Activated CD4-positive, alpha-beta T cell treated with anti-CD3 and anti-CD28 coated beads, Interleukin-2, amount 50 U/mL, for 4 hours (primary cell): ENCODE data around the gene ZMYND15.
"Not testable (repeated sequence)": the region's sequence is repeated elsewhere in the genome, so short reads cannot be mapped to it uniquely, and the experiment has no call there.

Experiments used
- DNase-seq, 2 experiments: peaks; one replicate each; pipeline ENCODE4 v3.0.0-alpha.2; 2020

The ZMYND15 gene, protein sequence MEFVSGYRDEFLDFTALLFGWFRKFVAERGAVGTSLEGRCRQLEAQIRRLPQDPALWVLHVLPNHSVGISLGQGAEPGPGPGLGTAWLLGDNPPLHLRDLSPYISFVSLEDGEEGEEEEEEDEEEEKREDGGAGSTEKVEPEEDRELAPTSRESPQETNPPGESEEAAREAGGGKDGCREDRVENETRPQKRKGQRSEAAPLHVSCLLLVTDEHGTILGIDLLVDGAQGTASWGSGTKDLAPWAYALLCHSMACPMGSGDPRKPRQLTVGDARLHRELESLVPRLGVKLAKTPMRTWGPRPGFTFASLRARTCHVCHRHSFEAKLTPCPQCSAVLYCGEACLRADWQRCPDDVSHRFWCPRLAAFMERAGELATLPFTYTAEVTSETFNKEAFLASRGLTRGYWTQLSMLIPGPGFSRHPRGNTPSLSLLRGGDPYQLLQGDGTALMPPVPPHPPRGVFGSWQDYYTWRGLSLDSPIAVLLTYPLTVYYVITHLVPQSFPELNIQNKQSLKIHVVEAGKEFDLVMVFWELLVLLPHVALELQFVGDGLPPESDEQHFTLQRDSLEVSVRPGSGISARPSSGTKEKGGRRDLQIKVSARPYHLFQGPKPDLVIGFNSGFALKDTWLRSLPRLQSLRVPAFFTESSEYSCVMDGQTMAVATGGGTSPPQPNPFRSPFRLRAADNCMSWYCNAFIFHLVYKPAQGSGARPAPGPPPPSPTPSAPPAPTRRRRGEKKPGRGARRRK

DNA sequence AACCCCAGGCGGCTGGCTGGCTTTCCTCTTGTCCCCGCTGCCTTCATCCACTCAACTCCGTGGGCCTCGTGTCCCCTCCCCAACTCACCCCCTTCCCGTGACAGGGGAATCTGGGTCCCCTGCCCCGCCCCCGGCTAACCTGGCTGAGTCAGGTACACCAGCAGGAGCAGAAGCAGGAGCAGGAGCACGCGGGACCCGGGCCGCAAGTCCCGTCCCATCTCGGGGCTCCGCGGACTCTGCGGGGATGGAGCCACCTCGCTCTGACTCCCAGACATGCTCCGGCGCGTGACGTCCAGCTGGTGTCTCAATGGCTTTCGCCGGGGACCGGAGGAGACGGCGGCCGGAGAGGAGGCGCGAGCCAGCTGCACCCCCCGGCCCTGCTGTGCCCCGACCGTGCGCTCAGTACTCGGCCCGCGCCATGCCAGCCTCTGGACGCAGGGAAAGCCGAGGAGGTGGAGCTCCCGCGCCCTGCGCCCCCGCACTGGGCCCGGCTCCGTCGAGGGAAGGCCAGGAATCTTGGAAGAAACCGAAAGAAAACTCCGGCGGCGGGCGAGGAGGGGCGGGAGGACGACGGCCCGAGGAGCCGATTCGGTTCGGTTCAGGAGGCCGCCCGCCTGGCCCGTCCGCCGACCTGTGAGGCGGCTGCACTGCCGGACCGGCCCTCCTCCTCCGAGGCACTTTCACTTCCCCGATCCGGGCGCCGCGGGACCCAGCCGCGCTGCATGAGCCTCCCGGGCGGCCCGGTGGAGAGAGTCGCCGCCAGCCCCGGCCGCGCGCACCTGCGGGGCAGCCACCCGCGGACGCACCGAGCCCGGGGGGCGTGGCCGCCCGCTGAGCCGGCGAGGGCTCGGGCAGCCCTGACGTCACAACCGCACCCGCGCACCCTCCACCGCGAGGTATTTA is at the start of gene ZMYND15, which contains the start of gene CXCL16:
Gene ZMYND15 (plus strand): TSS at position 712 of the 903 bp plus-strand sequence. CDS start 716 bp downstream, outside the sequence.
Gene CXCL16 (minus strand): TSS at position 807 of the 903 bp plus-strand sequence. CDS start 589 bp downstream, at position 218.
- peak; percentile 50 for DNase-seq

DNA sequence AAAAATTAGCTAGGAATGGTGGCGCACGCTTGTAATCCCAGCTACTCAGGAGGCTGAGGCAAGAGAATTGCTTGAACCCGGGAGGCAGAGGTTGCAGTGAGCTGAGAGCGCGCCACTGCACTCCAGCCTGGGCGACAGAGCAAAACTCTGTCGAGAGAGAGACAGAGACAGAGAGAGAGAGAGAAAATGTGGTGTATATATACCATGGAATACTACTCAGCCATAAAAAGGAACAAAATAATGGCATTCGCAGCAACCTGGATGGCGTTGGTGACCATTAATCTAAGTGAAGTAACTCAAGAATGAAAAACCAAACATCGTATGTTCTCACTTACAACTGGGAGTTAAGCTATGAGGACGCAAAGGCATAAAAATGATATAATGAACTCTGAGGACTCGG is 49.8 kb upstream of the ZMYND15 start:
- DNase-seq, result not testable (repeated sequence)

DNA sequence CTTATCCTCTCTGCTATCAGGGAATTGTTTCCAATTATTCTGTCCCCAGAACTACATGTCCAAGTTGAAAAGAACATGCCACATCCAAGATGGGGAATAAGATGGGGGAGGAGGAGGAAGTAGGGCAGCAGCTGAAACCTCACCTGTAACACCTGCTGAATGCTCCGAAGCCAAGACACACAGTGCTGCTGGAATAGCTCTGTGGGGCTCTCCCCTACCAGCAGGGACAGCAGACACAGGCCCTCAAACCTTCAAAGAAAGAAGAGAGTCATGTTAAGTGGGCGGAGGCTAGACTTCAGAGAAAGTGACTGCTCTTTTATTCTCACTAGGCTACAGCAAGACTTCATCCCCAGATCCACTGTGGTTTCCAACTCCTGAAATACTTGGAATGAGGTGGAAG is 48.9 kb upstream of the ZMYND15 start:
- no peak for DNase-seq

DNA sequence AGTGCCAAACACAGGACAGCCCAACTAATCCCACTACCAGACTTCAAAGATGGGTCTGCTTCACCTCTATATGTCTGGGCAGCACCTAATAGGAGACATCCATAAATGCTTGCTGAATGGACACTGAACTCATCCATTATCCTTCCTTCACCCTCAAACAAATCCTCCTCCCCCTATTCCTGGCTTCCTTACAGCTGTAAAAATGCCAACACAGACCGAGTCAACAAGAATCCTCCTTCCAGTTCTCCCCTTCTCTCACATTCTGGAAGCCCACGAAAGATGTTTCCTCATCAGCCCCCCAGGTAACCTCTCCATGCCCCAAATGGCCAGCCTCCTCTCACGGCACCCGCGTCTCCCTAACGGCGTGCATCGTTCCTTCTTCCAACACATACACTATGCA is 47.9 kb upstream of the ZMYND15 start:
- no peak for DNase-seq

DNA sequence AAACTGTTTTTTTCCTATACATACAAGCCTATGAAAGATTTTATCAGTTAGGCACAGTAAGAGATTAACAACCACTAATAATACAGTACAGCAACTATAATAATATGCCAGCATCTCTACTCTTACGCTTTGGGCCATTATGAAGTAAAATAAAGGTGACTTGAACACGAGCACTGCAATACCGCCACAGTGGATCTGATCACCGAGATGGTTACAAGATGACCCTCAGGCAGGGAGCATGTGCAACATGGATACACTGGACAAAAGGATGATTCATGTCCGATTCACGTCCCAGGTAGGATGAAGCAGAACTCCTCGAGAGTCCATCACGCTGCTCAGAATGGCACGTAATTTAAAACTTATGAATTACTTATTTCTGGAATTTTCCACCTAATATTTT is 46.2 kb upstream of the ZMYND15 start:
- DNase-seq, result no peak

DNA sequence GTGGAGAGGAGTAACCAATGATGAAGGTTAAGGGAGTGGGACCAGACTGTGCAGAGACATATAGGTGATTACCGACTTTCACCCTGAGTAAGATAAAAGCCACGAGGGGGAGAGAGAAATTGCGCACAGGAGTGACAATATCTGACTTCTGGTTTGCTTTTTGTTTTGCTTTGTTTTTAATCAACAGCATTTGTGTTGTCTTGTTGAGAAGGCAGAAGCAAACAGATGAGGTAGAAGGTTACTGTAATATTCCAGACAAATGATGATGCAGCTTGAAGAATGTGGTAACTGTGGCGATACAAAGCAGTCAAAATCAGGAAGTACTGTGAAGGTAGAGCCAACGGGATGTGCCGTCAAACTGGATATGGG is 43.2 kb upstream of the ZMYND15 start:
- DNase-seq, result no peak

DNA sequence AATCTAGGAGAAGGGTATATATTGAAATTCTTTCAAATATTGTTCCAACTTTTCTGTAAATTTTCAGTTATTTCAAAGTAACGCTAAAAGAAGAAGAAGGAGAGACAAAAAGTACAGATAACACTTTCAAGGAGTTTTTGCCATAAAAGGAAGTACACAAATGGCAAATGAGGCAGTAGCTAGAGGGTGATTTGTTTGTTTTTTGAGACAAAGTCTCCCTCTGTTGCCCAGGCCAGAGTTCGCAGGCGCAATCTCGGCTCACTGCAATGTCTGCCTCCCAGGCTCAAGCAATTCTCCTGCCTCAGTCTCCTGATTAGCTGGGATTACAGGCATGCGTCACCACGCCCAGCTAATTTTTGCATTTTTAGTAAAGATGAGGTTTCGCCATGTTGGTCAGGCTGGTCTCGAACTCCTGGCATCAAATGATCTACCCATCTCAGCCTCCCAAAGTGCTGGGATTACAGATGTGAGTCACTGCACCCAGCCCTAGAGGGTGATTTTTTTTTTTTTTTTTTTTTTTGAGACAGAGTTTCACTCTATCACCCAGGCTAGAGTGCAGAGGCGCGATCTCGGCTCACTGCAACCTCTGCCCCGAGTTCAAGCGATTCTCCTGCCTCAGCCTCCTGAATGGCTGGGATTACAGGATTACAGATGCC is 40.1 kb upstream of the ZMYND15 start:
- not testable (repeated sequence) for DNase-seq

DNA sequence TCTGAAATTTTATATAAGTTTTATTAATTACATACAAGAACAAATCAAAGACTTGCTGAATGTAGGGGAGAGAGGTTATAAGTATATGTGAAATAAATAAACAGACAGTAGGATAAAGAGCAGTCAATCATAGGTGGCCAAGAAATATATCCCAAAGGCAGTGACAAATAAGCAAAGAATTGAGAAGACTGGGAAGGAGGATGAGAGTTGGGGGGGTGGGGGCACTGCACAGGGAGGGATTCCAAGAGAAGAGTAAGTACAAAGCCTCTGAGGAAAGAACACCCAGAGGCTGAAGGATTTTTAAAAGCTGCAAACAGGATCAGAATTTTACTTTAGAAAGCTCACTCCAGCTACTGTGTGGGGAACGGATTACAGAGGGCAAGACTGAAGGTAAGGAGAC is 38.5 kb upstream of the ZMYND15 start:
- no peak for DNase-seq

DNA sequence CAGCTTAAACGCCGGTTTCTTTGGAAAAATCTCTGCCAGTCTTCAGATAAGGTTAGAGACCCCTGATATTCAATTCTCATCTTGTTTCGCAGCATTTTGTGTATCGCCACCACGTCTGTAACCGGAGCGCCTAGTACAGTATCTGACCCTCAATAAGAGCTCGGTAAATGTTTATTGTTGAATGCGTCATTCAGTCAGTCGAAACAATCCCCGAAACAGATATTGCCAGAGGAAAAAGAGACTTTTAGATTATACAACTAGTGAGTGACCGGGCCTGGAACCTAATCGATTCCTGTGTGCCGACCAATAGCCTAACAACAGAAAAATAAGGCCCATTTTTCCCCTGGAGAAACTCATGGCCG is 36.3 kb upstream of the ZMYND15 start:
- DNase-seq, result no peak

DNA sequence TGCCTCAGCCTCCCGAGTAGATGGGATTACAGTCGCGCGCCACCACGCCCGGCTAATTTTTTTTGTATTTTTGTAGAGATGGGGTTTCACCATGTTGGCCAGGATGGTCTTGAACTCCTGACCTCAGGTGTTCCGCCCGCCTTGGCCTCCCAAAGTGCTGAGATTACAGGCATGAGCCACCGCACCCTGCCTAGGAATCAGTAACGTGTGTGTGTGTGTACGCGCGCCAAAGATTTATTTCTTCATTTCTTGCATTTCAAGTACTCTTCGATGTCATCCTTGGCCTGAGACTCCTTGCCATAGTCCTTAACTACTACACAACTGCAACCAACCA is 35.1 kb upstream of the ZMYND15 start:
- not testable (repeated sequence) for DNase-seq

DNA sequence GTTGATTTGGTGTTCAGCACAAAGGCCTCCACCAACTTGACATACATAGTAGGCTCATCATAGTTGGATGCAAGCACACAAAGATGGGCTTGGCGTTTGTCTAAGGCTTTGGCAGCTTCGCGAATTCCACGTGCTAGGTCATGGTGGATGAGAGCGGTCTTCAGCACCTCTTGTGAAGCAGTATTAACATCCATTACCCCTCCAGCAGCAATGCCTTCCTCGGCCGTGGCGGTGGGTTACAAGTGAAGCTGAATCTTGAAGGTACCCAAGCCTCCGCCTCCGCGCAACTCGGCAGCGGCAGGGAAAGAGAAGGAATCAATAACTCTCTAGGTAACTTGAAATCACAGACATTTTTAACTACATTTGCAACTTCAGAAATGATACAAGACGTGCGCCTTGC is 34.6 kb upstream of the ZMYND15 start:
- no peak for DNase-seq

DNA sequence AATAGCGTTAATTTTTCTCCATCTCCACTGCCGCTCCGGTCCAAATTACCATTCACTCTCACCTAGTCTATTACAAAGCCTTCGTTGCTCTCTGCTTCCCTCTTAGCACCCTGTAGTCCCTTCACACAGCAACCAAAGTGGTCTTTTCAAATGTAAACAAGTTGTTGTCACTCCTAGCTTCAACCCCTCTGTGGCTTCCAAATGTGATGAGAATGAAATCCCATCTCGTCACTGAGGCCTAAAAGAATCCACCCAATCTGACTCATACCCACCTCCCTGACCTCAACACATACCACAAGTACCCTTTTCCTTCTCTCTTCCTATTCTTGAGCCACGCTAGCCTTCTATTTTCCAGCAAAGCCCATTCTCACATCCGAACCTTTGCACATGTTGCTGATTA is 33.5 kb upstream of the ZMYND15 start:
- DNase-seq, result no peak

DNA sequence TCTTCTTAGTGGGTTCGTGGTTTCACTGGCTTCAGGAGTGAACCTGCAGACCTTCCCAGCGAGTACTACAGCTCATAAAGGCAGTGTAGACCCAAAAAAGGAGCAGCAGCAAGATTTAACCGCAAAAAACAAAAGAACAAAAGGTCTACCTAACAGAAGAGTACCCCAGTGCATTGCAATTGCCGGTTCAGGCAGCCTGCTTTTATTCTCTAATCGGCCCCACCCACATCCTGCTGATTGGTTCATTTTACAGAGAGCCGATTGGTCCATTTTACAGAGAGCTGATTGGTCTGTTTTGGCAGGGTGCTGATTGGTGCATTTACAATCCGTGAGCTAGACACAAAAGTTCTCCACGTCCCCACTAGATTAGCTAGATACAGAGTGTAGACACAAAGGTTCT is 31.2 kb upstream of the ZMYND15 start:
- peak; percentile 16 to 30 for DNase-seq

DNA sequence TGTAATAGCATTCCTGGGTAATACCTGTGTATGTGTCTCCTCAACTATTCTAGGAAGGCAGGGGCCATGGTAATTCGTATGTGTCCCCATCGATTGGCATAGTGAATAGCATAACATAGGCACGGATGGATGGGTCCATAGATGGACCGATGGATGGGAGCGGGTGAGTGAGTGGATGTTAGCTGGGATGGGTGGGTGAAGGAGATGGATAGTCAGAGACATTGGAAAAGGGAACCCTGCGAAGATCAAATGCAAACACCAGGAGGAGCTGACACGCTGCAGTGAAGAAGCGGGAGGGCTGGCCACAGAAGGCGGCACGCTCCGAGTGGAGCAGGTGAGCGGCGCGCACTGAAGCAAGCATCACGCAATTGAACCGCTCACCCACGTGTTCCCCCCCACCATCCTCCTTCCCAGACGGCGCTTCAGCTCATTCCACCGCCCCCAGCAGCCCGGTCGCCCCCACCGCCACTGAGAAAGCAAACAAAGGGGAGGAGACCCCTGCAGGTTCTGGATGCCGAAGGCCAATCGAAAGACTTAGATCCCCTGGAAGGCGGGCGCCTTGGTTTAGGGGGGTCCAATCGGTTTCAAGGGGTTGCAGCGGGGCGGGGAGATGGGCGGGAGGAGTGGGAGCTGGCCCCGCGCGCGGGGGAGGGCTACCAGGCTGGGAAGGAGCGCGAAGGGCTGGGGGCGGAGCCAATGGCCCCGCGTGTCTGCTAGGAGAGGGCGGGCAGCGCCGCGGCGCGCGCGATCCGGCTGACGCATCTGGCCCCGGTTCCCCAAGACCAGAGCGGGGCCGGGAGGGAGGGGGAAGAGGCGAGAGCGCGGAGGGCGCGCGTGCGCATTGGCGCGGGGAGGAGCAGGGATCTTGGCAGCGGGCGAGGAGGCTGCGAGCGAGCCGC is 29.6 kb upstream of the ZMYND15 start, which contains the start of gene ARRB2:
Gene ARRB2 (plus strand): TSS at position 839 of the 899 bp plus-strand sequence. CDS start 90 bp downstream, outside the sequence.
- DNase-seq, result peak; percentile 98

DNA sequence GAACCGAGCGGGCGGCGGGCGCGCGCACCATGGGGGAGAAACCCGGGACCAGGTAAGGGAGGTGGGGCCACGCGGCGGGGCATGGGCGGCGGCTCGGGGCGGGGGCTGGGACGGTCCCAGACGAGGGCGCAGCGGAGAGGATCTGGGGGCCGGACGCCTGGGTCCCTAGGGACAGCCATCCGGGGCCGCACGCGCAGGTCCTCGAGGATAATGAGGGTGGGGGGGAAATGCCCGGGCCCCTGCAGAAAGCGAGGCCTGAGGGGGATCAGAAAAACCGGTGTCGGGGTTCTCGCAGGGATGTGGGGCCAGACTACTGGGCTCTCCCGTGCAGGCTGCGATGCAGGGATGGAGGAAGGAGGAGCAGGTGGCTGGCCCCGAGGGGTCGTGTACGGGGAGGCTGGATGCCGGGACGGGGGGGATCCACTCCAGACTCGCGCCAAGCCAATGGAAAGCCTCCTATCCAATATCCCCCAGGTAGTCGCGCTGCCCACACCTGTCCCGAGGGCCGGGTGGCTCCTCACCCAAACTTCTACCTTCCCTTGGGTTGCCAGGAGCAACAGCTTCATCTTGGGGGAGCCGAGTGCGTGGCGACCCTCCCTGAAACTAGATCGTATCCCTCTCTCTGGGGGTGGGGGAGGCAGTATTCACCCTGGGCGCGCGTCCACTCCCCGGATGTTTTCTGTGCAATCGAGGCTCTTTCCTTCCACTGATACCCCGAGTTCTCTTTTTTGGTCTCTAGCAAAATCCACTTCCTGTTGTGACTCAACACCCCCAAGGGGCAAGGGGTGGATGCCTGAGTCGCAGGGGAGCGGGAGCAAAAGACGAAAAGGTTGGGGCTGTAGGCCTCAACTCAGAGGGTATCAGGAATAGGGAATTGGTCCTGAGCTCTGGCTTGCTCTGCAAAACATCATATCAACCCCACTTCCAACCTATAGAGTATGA is 28.7 kb upstream of the ZMYND15 start:
- peak; percentile 29 to 35 for DNase-seq

DNA sequence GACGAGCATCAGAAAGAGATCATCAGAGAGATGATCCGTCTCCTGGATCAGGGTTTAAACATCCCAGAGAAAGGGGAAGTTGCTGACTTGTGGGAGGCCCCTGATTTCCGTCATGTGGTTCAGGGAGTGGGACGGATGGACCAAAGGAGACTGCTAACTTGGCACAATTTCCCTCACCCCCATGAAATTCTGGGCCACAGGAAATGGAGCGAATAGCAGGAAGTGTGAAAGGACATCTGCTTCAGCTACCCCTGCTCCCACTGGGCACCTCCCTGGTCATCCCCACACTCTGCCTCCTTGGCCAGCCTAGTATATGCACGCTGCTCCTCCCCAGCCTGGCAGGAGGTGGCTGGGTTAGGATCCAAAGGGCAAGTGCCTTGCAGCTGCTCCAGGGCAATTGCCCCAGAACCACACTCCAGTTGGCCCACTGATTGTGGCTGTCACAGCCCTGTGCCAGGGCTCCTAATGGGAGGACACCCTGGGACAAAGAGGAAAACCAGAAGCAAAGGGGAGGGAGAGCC is 27.9 kb upstream of the ZMYND15 start:
- DNase-seq, result no peak

DNA sequence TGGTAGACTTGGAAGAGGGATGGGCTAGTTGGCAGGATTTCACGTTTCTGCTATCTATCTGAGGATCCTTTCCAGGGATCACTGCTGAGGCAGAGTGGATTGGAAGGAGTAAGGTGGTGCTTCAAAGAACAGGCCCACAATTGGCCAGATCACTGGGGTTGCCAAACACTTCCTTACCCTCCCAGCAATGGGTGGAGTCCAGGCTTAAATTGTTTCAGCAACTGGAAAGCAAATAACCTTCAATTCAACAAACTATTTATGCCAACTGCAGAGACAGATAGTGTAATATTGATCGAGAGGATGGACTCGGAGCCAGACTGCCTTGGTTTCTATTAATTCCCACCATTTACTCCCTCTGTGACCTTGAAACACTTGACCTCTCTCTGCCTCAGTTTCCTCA is 27.1 kb upstream of the ZMYND15 start:
- no peak for DNase-seq

DNA sequence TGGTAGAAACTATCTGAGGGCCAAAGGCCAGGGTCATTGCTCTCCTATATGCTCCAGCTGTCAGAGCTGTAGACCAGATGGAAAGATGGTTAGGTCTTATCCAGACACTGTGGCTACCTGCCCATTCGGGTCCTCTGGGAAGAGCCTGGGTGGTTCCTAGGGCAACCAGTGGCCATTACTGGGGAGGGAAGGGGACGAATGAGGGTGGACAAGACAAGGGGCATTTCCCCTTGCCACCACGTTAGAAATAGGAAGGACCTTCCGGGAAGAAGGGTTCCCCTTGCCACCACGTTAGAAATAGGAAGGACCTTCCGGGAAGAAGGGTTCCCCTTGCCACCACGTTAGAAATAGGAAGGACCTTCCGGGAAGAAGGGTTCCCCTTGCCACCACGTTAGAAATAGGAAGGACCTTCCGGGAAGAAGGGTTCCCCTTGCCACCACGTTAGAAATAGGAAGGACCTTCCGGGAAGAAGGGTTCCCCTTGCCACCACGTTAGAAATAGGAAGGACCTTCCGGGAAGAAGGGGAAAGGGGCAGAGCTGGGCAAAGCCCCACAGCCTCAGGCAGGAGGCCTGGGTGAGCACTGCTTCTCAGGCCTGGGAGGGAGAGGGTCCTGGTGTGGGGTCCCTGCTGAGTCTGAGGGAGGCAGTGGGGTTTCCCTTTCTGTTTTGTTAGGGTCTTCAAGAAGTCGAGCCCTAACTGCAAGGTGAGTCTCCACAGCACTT is 25.1 kb upstream of the ZMYND15 start:
- not testable (repeated sequence) for DNase-seq

DNA sequence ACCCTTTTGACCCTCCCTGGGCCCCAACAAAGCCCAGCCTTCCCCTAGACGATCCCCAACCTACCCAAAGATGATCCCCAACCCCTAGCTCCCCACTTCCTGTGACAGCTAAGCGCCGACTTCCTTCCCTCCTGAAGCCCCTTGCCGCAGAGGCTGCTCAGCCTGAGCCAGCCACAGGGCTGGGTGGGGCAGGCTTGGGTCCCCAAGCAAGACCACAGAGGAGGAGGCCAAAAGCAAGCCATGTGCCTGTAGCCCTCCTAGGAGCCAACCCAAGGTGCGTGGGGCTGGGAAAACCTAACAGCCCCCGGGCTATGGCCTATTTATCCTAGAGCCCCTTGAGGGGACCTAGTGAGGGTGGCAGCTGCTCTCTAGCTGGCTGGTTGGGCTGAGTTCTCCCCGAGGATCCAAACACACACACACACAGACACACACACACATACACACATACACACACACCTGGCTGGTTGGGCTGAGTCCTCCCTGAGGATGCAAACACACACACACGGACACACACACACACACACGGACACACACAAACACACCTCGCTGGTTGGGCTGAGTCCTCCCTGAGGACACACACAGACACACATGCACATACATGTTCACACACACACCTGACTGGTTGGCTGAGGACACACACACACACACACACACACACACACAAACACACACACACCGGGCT is 24.4 kb upstream of the ZMYND15 start:
- no peak for DNase-seq
